Stimulated activated CD8-positive, alpha-beta memory T cell treated with anti-CD3 and anti-CD28 coated beads, Interleukin-2, amount 100 ng/mL, for 48 hours (primary cell): ENCODE results near the gene SHCBP1L.

Source experiments
- DNase-seq, 2 donors: peaks; one replicate each; pipeline ENCODE4 v3.0.0-alpha.2; 2020; ENCODE audit warnings: low read depth in 2 of 2

SHCBP1L gene

GRCh38 chr1:182890927-182891610 is 61.9 kb downstream of the SHCBP1L start:
- no peak for DNase-seq

- no peak for DNase-seq
Measured at GRCh38 chr1:182889997-182890396, 63.0 kb downstream of the SHCBP1L start.

GRCh38 chr1:182888736-182889531 is 64.0 kb downstream of the SHCBP1L start:
- no peak for DNase-seq

- no peak for DNase-seq
Measured at GRCh38 chr1:182886985-182887384, 66.0 kb downstream of the SHCBP1L start.

- no peak for DNase-seq
Measured at GRCh38 chr1:182885591-182885990, 67.4 kb downstream of the SHCBP1L start.

GRCh38 chr1:182884872-182885271 is 68.1 kb downstream of the SHCBP1L start:
- no peak for DNase-seq

- DNase-seq, result no peak
Measured at GRCh38 chr1:182877842-182878241, 75.1 kb downstream of the SHCBP1L start.

GRCh38 chr1:182877331-182877730 is 75.6 kb downstream of the SHCBP1L start:
- no peak for DNase-seq

GRCh38 chr1:182875889-182876288 is 77.1 kb downstream of the SHCBP1L start:
- no peak for DNase-seq

- DNase-seq, result no peak
Measured at GRCh38 chr1:182872881-182873280, 80.1 kb downstream of the SHCBP1L start.

- no peak for DNase-seq
Measured at GRCh38 chr1:182869241-182869666, 83.7 kb downstream of the SHCBP1L start.

- no peak for DNase-seq
Measured at GRCh38 chr1:182867861-182868260, 85.1 kb downstream of the SHCBP1L start.

GRCh38 chr1:182863940-182864339 is 89.0 kb downstream of the SHCBP1L start:
- DNase-seq, result no peak

- DNase-seq, result no peak
Measured at GRCh38 chr1:182862827-182863226, 90.1 kb downstream of the SHCBP1L start.

GRCh38 chr1:182861994-182862393 is 91.0 kb downstream of the SHCBP1L start:
- DNase-seq, result no peak

GRCh38 chr1:182860658-182861057 is 92.3 kb downstream of the SHCBP1L start:
- no peak for DNase-seq

- DNase-seq, result no peak
Measured at GRCh38 chr1:182857212-182857611, 95.8 kb downstream of the SHCBP1L start.

GRCh38 chr1:182855911-182856310 is 97.1 kb downstream of the SHCBP1L start:
- DNase-seq, result no peak

- DNase-seq, result no peak
Measured at GRCh38 chr1:182851825-182852224, 101.1 kb downstream of the SHCBP1L start.

GRCh38 chr1:182850319-182850718 is 102.6 kb downstream of the SHCBP1L start:
- DNase-seq, result no peak
